HG03575 (cell line): ENCODE measurements around the gene OTOGL.

Experiments
- ATAC-seq: cut with Tn5 transposase; IDR thresholded peaks from one replicate; pipeline ENCODE4 v1.9.1; 2021; ENCODE audit not compliant: unreplicated experiment, insufficient number of reproducible peaks, low FRiP score; ENCODE audit errors: extremely low read depth

OTOGL gene

DNA sequence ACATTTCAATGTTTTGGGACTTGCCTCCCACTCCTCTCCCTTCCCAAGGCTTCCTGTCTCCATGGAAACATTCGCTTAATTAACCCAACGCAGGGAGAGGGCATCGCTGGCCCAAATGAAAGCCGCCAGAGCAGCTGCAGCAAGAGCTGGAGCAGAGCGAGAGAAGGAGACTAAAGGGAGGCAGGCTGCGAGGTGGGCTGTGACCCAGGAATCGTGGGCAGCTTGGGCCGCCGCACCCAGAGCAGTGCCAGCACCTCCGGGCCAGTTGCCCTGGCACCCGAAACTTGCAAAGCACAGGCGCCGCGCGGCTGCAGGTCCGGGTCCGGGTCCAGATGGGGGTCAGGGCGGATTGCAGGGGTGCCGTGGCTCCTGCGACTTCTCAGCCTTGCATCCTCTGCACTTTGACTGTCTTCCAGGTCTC is 301.2 kb downstream of the OTOGL start:
- ATAC-seq: no peak

DNA sequence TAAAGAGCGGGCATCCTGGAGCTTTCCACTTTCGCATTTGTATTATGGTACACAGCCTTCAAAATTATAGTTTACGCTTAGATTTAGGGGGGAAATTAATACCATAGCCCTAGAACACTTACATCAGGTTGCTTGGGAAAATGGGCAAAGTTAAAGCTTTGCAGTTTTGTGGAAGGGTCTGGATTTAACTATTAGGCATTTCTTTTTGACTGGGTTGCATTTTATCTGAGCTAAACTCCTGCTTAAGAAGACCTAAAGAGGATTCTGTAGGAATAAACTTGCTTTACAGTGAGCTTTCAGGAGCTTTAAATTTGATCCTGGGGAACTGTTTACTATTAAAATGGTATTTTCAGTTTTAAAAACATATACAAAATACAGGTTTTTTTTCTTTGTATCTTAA is 301.9 kb downstream of the OTOGL start:
- no peak for ATAC-seq

DNA sequence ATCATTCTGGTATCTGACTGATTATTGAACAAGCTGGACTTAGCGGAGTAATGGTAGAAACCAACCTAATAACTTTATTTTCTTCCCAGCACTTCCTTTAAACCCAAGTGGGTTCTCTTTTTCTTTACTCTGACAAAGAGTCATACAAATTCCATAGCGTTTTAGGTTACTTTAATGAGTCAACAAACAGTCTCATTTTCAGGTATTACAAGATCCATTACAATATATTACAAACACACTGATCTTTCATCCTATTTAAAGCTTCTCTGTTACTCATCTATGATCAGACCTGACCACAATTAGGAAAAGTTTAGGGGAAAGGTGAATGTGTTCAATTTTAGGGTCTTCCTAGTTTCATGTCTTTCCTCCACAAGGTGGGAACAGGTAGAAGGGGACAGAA is 305.3 kb downstream of the OTOGL start:
- no peak for ATAC-seq

DNA sequence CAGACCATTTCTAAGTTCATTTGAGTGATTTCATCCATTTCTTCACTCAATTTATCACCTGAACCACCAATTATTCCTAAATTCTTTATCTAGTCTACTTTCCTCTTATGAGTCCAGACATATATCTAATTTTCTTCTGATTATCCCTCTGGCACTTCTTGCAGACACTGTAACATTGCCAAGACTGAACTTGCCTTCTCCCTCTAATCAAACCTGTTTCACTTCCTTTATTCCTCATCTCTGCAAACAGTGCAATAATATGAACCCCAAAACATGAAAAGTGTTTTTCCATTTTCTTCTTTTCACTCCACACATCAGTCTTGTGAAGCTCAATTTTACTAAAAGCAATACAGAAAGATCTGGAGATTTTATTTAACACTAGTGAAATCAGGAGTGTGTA is 306.9 kb downstream of the OTOGL start:
- no peak for ATAC-seq

DNA sequence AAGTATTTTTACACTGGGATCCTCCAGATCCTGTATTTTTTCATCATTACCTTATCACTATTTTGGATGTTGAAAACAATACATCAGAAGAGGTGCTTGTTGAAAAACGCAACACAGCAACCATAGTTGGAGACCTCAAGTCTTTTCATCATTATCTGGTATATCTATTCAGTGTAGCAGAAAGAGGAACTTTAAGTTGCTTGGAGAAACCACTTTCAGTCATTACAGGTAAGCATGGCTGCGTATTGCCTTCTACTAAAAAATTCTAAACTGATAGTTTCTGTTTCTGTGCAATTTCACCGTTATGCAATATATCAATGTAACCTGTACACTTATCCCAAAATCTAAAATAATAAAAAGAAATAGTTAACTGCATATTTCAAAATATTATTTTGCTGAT is 312.4 kb downstream of the OTOGL start:
- ATAC-seq: no peak

DNA sequence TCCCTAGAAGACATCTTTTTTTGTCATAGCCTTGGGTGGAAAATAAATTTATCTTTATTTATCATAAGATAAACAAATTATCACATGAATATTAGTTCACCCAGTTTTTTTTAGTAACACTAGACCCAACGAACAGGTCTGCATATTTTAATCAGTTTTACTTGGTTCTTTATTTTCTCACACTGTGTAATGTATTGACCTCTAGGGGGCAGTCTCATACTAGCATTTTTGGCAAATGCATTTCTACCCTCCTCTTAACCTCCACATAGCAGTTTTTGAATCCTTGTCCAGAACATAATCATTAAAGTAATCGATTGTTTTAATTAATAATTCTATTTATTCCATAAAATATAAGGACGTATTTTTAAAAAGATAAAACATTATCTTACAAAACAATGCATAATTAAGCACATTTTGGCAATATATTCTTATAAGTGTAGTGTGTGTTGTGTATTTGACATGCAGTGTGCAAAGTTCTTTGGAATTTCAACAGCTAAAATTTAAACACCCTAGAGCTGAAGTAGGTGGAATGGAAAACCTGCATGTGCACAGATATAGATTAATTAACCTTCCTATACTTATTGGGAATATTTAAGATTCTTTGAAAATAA is 313.1 kb downstream of the OTOGL start:
- ATAC-seq: peak; percentile 71

DNA sequence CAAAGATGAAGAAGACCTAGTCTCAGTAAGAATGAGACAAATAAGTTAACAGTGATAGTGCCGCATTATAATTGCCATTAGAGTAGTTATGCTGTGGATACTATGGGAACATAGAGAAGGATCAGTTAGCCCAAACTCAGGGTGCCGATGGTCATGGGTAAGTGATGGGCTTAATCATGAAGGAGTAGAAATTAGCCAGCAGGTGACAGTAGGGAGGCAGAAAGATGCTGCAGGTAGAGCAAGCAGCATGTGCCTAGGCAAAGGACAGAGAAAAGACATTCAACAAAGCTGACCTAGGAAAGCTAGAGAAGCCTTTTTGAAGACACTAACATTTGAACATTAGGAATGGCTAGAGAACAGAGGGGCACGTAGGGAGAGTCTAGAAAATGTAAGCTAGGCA is 314.1 kb downstream of the OTOGL start:
- ATAC-seq: no peak

DNA sequence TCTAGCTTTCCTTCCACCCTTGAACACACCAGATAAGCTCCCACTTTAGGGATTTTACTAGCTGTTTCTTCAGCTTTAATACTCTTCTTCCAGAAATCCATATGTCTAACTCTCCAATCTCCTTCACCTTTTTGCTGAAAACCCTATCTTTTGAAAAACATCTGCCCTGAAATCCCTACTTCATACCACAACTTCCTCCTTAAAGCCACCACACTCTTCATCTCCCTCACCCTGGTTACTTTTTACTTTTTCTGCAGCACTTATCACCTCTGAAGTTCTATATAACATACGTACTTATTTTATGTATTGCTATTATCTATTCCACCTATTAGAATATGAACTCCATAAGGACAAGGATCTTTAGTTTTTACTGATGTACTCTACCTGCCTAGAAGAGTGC is 316.1 kb downstream of the OTOGL start:
- no peak for ATAC-seq

DNA sequence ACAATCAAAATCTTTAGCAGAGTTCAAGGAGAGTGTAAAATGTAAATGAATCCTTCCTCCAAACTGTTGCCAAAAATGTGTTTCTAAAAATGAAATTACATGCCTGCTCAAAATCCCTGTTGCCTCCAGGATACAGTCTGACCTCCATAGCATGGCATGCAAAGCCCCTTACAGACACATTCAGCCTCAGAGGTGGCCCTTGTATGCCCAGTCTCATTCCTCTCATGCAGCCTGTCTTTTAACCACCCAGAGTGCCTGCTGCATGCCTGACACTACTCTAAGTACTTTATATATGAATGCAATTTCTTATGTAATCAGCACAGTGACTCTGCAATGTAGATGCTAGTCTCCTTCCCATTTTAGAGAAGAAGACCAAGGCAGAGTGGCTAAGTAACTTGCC is 320.3 kb downstream of the OTOGL start:
- no peak for ATAC-seq

DNA sequence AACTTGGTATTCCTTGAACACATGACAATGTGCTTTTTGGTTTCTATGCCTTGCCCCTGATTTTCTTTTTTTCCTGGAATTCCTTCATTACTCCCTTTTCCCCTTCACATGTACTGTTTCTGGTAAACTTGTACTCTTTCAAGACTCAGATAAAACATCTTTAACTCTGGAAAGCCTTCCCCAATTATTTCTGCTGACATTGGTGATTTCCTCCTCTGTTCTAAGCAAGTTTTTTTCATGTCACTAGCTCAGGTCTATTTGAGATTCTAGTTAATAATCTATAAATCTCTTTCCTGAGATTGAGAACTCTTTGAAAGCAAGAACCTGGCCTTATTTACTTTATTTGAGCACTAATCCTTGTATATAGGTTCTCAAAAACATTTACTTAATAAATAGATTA is 320.7 kb downstream of the OTOGL start:
- ATAC-seq: no peak

DNA sequence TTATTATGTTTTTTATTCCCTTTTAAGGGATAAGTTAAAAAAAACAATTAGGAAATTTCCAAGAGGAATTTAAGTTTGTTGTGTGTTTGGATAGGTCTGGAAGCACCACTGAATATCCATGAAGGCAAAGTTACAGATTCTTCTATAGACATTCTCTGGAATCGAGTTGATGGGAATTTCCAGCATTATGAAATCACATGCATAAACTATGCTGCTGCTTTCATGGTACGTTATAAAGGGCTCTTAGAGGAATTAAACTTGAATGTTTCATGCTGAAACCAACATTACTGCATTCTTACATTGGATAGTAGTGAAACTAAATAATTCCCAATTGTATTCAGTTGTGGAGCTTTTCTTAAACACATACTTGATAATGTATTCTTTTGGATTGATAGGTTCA is 323.2 kb downstream of the OTOGL start:
- ATAC-seq: no peak
